Measurements from ENCODE around the gene TRPT1. TPM values are rescaled to one million over a fixed set of nuclear protein-coding genes. Genes with fewer than 3 reads are reported as not detected.

TRPT1 gene
- total and polyA plus RNA-seq, 9 of the 15 experiments (the other 6 are each of a cell fraction or from before 2014, with no cell fraction given), result 4.6 to 41.7 (median 23.1) TPM

DNA sequence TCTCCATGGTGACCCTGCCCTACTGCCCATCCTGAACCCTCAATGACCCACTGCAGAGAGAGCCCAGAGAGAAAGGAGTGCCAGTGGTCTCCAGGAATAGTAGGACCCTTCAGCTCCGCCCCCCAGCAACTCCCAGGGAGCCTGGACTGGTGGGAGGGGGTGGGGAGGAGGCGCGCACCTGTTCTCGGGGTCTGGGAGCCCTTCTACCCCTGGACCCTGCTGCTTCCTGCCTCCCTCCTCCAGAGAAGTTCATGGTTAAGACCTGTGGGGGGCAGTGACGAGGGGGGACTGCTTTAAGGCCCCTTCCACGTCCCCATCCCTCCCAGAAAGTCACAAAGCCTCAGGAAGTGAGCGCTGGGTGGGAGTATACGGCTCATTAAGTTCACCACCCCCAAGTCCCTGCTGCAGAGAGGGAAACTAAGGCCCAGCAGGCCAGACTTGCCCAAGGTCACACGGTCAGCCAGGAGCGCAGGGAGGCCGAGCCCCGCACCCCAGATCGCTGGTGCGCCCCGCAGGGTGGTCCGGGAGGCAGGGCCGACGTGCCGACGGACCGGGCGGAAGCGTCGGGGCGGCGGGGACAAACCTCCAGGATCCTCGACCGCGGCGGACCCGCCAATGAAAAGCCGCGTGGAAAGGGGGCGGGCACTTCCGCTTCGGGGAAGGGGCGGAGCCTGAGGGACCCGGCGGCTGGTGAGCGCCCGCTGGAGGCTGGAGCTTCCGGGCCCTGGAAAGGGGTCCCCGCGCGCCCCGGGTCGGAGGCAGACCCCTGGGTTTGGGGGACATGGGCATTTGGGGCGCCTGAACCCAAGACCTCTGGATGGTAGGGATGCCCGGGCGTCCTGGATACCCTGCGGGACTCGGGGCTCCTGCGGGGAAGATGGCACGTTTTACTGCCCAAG lies at the start of gene TRPT1, which contains the start of gene NUDT22 (continued):
- TF ChIP-seq, protein P1, sequence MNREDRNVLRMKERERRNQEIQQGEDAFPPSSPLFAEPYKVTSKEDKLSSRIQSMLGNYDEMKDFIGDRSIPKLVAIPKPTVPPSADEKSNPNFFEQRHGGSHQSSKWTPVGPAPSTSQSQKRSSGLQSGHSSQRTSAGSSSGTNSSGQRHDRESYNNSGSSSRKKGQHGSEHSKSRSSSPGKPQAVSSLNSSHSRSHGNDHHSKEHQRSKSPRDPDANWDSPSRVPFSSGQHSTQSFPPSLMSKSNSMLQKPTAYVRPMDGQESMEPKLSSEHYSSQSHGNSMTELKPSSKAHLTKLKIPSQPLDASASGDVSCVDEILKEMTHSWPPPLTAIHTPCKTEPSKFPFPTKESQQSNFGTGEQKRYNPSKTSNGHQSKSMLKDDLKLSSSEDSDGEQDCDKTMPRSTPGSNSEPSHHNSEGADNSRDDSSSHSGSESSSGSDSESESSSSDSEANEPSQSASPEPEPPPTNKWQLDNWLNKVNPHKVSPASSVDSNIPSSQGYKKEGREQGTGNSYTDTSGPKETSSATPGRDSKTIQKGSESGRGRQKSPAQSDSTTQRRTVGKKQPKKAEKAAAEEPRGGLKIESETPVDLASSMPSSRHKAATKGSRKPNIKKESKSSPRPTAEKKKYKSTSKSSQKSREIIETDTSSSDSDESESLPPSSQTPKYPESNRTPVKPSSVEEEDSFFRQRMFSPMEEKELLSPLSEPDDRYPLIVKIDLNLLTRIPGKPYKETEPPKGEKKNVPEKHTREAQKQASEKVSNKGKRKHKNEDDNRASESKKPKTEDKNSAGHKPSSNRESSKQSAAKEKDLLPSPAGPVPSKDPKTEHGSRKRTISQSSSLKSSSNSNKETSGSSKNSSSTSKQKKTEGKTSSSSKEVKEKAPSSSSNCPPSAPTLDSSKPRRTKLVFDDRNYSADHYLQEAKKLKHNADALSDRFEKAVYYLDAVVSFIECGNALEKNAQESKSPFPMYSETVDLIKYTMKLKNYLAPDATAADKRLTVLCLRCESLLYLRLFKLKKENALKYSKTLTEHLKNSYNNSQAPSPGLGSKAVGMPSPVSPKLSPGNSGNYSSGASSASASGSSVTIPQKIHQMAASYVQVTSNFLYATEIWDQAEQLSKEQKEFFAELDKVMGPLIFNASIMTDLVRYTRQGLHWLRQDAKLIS (CRISPR knock-in tag; IDR thresholded peaks at IDR 0.05), result peak; percentile 54; the same call in 1 of the 2 replicates
- TF ChIP-seq ZFX (CRISPR knock-in tag; IDR thresholded peaks at IDR 0.05), result peak; percentile 67
- TF ChIP-seq CTBP1 (IDR thresholded peaks at IDR 0.05; ENCODE audit: borderline replicate concordance), result peak; percentile 30
- peak; percentile 90 for TF ChIP-seq ZBTB7A (IDR thresholded peaks at IDR 0.05; ENCODE audit: borderline replicate concordance, control insufficient read depth, low read depth, low read length)
- peak; percentile 80 for TF ChIP-seq EP400 (IDR thresholded peaks at IDR 0.05)
- TF ChIP-seq, protein P2, sequence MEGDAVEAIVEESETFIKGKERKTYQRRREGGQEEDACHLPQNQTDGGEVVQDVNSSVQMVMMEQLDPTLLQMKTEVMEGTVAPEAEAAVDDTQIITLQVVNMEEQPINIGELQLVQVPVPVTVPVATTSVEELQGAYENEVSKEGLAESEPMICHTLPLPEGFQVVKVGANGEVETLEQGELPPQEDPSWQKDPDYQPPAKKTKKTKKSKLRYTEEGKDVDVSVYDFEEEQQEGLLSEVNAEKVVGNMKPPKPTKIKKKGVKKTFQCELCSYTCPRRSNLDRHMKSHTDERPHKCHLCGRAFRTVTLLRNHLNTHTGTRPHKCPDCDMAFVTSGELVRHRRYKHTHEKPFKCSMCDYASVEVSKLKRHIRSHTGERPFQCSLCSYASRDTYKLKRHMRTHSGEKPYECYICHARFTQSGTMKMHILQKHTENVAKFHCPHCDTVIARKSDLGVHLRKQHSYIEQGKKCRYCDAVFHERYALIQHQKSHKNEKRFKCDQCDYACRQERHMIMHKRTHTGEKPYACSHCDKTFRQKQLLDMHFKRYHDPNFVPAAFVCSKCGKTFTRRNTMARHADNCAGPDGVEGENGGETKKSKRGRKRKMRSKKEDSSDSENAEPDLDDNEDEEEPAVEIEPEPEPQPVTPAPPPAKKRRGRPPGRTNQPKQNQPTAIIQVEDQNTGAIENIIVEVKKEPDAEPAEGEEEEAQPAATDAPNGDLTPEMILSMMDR (IDR thresholded peaks at IDR 0.05 in 2 of 3, conservative IDR thresholded peaks at IDR 0.05 in 1 of 3; ENCODE audit: insufficient read depth in 2 of 3, low read depth in 1 of 3, low read length in 3 of 3), result peak; percentile 19 to 38 (median 30); a peak in 3 of 6 replicates
- TF ChIP-seq NEUROD1 (IDR thresholded peaks at IDR 0.05; ENCODE audit: borderline replicate concordance, low read depth, low read length, partially characterized antibody), result peak; percentile 22
- peak; percentile 29; the same call in 1 of the 2 replicates for TF ChIP-seq ZNF24 (IDR thresholded peaks at IDR 0.05)
- TF ChIP-seq ZNF165 (CRISPR knock-in tag; IDR thresholded peaks at IDR 0.05; ENCODE audit: borderline replicate concordance), result no peak
- peak; percentile 69 for TF ChIP-seq POLR2AphosphoS5 (IDR thresholded peaks at IDR 0.05; ENCODE audit: control insufficient read depth, insufficient read depth, low read depth, low read length)
- TF ChIP-seq FOXM1 (IDR thresholded peaks at IDR 0.05; ENCODE audit: low read depth), result no peak
- 0 out of 2 replicates have a peak, but pooled peaks have one; percentile 76 for TF ChIP-seq FOXM1 (CRISPR knock-in tag; IDR thresholded peaks at IDR 0.05; ENCODE audit: low read depth)
- no peak for TF ChIP-seq ZNF707 (CRISPR knock-in tag; conservative IDR thresholded peaks at IDR 0.05)
- TF ChIP-seq NFXL1 (CRISPR knock-in tag; IDR thresholded peaks at IDR 0.05), result no peak
- TF ChIP-seq L3MBTL2 (IDR thresholded peaks at IDR 0.05), result 0 out of 2 replicates have a peak, but pooled peaks have one; percentile 19
- TF ChIP-seq, protein P3, sequence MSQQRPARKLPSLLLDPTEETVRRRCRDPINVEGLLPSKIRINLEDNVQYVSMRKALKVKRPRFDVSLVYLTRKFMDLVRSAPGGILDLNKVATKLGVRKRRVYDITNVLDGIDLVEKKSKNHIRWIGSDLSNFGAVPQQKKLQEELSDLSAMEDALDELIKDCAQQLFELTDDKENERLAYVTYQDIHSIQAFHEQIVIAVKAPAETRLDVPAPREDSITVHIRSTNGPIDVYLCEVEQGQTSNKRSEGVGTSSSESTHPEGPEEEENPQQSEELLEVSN (IDR thresholded peaks at IDR 0.05; ENCODE audit: borderline replicate concordance in 1 of 2, extremely low read depth in 1 of 2, insufficient read depth in 1 of 2, insufficient read length in 1 of 2, low read depth in 1 of 2, low read length in 1 of 2, poor library complexity in 1 of 2, severe bottlenecking in 1 of 2), result peak in 1 of 2 experiments; percentile 47
- no peak for TF ChIP-seq RBM22 (IDR thresholded peaks at IDR 0.05; ENCODE audit: low read depth, low read length, poor library complexity, severe bottlenecking)
- TF ChIP-seq HCFC1 (IDR thresholded peaks at IDR 0.05; ENCODE audit: low read depth, low read length), result peak; percentile 52
- TF ChIP-seq ETV5 (CRISPR knock-in tag; IDR thresholded peaks at IDR 0.05; ENCODE audit: low read depth), result peak; percentile 82
- peak; percentile 68 for TF ChIP-seq ELF2 (CRISPR knock-in tag; IDR thresholded peaks at IDR 0.05)
